Testis (tissue), 2 donors: ENCODE measurements around the gene VPS18.

Source experiments
- POLR2A ChIP-seq: fragments of 450-650 bp; IDR thresholded peaks from one replicate; pipeline ENCODE4 v1.6.1; 2017; ENCODE audit warnings: antibody characterized with exemption, mild to moderate bottlenecking, moderate library complexity
- TF ChIP-seq, protein P1 (sequence below), 3 experiments: fragments of 450-650 bp in 2 of 3; fragments of 200-600 bp in 1 of 3; sonication (generic) in 1 of 3; IDR thresholded peaks; one replicate each; pipeline ENCODE4 v1.5.1; 2016 to 2019; ENCODE audit warnings: antibody characterized with exemption in 3 of 3, mild to moderate bottlenecking in 2 of 3, moderate library complexity in 1 of 3

GRCh38 chr15:40850576-40851112, 43.6 kb upstream of the VPS18 start:
- TF ChIP-seq, protein P1, sequence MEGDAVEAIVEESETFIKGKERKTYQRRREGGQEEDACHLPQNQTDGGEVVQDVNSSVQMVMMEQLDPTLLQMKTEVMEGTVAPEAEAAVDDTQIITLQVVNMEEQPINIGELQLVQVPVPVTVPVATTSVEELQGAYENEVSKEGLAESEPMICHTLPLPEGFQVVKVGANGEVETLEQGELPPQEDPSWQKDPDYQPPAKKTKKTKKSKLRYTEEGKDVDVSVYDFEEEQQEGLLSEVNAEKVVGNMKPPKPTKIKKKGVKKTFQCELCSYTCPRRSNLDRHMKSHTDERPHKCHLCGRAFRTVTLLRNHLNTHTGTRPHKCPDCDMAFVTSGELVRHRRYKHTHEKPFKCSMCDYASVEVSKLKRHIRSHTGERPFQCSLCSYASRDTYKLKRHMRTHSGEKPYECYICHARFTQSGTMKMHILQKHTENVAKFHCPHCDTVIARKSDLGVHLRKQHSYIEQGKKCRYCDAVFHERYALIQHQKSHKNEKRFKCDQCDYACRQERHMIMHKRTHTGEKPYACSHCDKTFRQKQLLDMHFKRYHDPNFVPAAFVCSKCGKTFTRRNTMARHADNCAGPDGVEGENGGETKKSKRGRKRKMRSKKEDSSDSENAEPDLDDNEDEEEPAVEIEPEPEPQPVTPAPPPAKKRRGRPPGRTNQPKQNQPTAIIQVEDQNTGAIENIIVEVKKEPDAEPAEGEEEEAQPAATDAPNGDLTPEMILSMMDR (IDR thresholded peaks at IDR 0.05) = no peak
- TF ChIP-seq POLR2A = no peak
